A549 (cell line): Measurements from ENCODE around the gene CLSTN2. TPM values are rescaled to one million over a fixed set of nuclear protein-coding genes. Genes with fewer than 3 reads are reported as not detected.

Experiments
- ATAC-seq, 2 experiments: fragments of 200-7000 bp in 1 of 2; fragments of >200 bp in 1 of 2; cut with Nextera tagmentation in 1 of 2; cut with Tn5 transposase in 1 of 2; 3 replicates each; pipeline versions ENCODE4 v1.8.0 to v1.9.1; 2018 to 2020; ENCODE audit warnings: mild to moderate bottlenecking in 1 of 2, moderate library complexity in 1 of 2
- CTCF ChIA-PET: fragments of 300-600 bp; sonication (Branson Sonifier 250); formaldehyde crosslinking; extraction: SDS; loops from one replicate; lab custom pipeline; 2021; ENCODE audit warnings: antibody characterized with exemption, inconsistent platforms; lab: Yijun Ruan, JAX
- POLR2A ChIA-PET: fragments of 350-600 bp; formaldehyde crosslinking; extraction: SDS; loops from one replicate; lab custom pipeline; 2021; ENCODE audit warnings: antibody characterized with exemption, inconsistent platforms; lab: Yijun Ruan, JAX
- DNase-seq, 2 experiments: peaks; one replicate each; pipeline versions ENCODE4 v3.0.0 to v3.0.0-alpha.2; 2011 to 2016; ENCODE audit warnings: low read depth in 1 of 2, low spot score in 1 of 2
- FAIRE-seq: peaks from 2 replicates; lab custom pipeline; 2011; peaks lifted over from hg19 to GRCh38; lab: Jason Lieb, UNC
- H3K27ac ChIP-seq, 2 experiments: fragments of >200 bp; sonication (Bioruptor Twin); formaldehyde crosslinking; 3 replicates each; pipeline ENCODE4 v1.5.1; 2016 to 2017
- H3K4me1 ChIP-seq: fragments of >200 bp; sonication (Bioruptor Twin); formaldehyde crosslinking; 3 replicates; pipeline ENCODE4 v1.6.1; 2016
- H3K4me2 ChIP-seq: fragments of >200 bp; sonication (Bioruptor Twin); formaldehyde crosslinking; 3 replicates; pipeline ENCODE4 v1.6.1; 2016
- H3K4me3 ChIP-seq: fragments of >200 bp; sonication (Bioruptor Twin); formaldehyde crosslinking; 3 replicates; pipeline ENCODE4 v1.5.1; 2016
- H3K9me3 ChIP-seq: fragments of >200 bp; sonication (Bioruptor Twin); formaldehyde crosslinking; 3 replicates; pipeline ENCODE4 v1.6.1; 2016
- BHLHE40 ChIP-seq: IDR thresholded peaks from 2 replicates; pipeline ENCODE4 v1.6.1; 2012; ENCODE audit warnings: low read depth, low read length, inconsistent platforms
- EP300 ChIP-seq, 2 experiments: fragments of >200 bp; sonication (Bioruptor Twin); formaldehyde crosslinking; IDR thresholded peaks; 2 replicates in 1 of 2; 3 replicates in 1 of 2; pipeline ENCODE4 v1.6.1; 2016 to 2017
- FOSL2 ChIP-seq, 2 experiments: fragments of 450-650 bp in 1 of 2; fragments of >200 bp in 1 of 2; sonication (Bioruptor Twin) in 1 of 2; formaldehyde crosslinking; IDR thresholded peaks; 2 replicates each; pipeline versions ENCODE4 v1.5.0 to v1.6.1; 2016 to 2020; ENCODE audit warnings: mild to moderate bottlenecking in 1 of 2, moderate library complexity in 1 of 2
- HEYL ChIP-seq: fragments of 250-450 bp; sonication (Bioruptor Pico); IDR thresholded peaks from 2 replicates; pipeline ENCODE4 v1.8.0; 2021; ENCODE audit warnings: mild to moderate bottlenecking, moderate library complexity
- JUN ChIP-seq, 2 experiments: fragments of >200 bp; sonication (Bioruptor Twin); formaldehyde crosslinking; IDR thresholded peaks; 2 replicates in 1 of 2; 3 replicates in 1 of 2; pipeline ENCODE4 v1.6.1; 2016 to 2017
- KDM5A ChIP-seq: fragments of 200-600 bp; sonication (generic); IDR thresholded peaks from 2 replicates; pipeline ENCODE4 v1.6.1; 2016; ENCODE audit warnings: antibody characterized with exemption, mild to moderate bottlenecking
- MAFK ChIP-seq: fragments of 450-650 bp; IDR thresholded peaks from 2 replicates; pipeline ENCODE4 v1.6.1; 2014; ENCODE audit not compliant: partially characterized antibody
- NFE2L2 ChIP-seq: fragments of 150-350 bp; conservative IDR thresholded peaks from 2 replicates; pipeline ENCODE4 v1.6.1; 2014; ENCODE audit warnings: low read length
- RAD21 ChIP-seq, 2 experiments: fragments of >200 bp in 1 of 2; sonication (Bioruptor Twin) in 1 of 2; formaldehyde crosslinking in 1 of 2; IDR thresholded peaks in 1 of 2; conservative IDR thresholded peaks in 1 of 2; 2 replicates in 1 of 2; 3 replicates in 1 of 2; pipeline ENCODE4 v1.6.1; 2012 to 2018; ENCODE audit warnings: inconsistent platforms in 1 of 2
- RARB ChIP-seq: fragments of 250-450 bp; sonication (Bioruptor Pico); IDR thresholded peaks from 2 replicates; pipeline ENCODE4 v1.8.0; 2021; ENCODE audit warnings: mild to moderate bottlenecking, moderate library complexity
- RNF2 ChIP-seq: fragments of 200-600 bp; sonication (generic); IDR thresholded peaks from 2 replicates; pipeline ENCODE4 v1.6.1; 2016; ENCODE audit warnings: low read depth, mild to moderate bottlenecking, antibody characterized with exemption, moderate library complexity, borderline replicate concordance
- TP53 ChIP-seq: fragments of 250-450 bp; sonication (Bioruptor Pico); IDR thresholded peaks from 2 replicates; pipeline ENCODE4 v1.5.0; 2021; ENCODE audit warnings: mild to moderate bottlenecking, moderate library complexity
- WGBS: methylation state at CpG from one replicate; pipeline ENCODE4 v1.1.6; 2017; ENCODE audit errors: missing lambda C conversion rate; 5-methylcytosine and 5-hydroxymethylcytosine counted together
- polyA plus RNA-seq, 4 experiments: library from polyadenylated mRNA; depleted of rRNA in 3 of 4; stranded (reverse); fragments of >200 nt; fragmentation: RNase III in 1 of 4; extraction: RNeasy Plus Mini Kit Qiagen cat#74134 plus additional on column Dnase treatment in 1 of 4; gene quantifications; 2 replicates in 3 of 4; 3 replicates in 1 of 4; pipeline ENCODE4 v1.2.3, GENCODE V29; 2011 to 2017
- TF ChIP-seq, protein P1 (sequence below): fragments of 250-450 bp; sonication (Bioruptor Pico); IDR thresholded peaks from 2 replicates; pipeline ENCODE4 v1.5.0; 2020; ENCODE audit warnings: low read depth, mild to moderate bottlenecking, moderate library complexity
- TF ChIP-seq, protein P2 (sequence below): fragments of 150-350 bp; IDR thresholded peaks from 2 replicates; pipeline ENCODE4 v1.6.1; 2014; ENCODE audit warnings: low read depth, mild to moderate bottlenecking, low read length
- TF ChIP-seq, protein P3 (sequence below): fragments of >200 bp; sonication (Bioruptor Twin); formaldehyde crosslinking; IDR thresholded peaks from 2 replicates; pipeline ENCODE4 v1.6.1; 2016
- TF ChIP-seq, protein P4 (sequence below): fragments of 450-650 bp; IDR thresholded peaks from 2 replicates; pipeline ENCODE4 v1.6.1; 2014; ENCODE audit warnings: antibody characterized with exemption
- TF ChIP-seq, protein P5 (sequence below): fragments of >200 bp; sonication (Bioruptor Twin); formaldehyde crosslinking; IDR thresholded peaks from 3 replicates; pipeline ENCODE4 v1.6.1; 2016

The CLSTN2 gene
- polyA plus RNA-seq, 2 of the 4 experiments (the other 2 are of a cell fraction): 0.03 to 0.04 TPM

DNA sequence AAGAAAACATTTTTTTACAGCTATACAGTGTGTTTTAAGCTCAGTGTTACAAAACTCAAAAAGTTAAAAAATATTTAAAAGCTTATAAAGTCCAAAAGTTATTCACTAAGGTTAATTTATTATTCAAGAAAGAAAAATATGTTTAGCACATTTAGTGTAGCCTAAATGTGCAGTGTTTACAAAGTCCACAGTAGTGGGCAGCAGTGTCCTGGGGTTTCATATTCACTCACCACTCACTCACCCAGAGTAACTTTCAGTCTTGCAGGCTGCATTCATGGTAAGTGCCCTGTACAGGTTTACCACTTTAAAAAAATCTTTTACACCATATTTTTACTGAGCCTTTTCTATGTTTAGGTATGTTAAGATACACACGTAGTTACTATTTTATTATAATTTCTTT is 442.7 kb downstream of the CLSTN2 start:
- ChIA-PET CTCF (no interaction called here), POLR2A (no interaction called here)
- H3K27ac ChIP-seq: no peak overlapping the region
- no peak for FAIRE-seq
- 26% methylated on average over 1 of the region's 1 CpG for WGBS
- no peak for DNase-seq
- TF ChIP-seq, protein P1, sequence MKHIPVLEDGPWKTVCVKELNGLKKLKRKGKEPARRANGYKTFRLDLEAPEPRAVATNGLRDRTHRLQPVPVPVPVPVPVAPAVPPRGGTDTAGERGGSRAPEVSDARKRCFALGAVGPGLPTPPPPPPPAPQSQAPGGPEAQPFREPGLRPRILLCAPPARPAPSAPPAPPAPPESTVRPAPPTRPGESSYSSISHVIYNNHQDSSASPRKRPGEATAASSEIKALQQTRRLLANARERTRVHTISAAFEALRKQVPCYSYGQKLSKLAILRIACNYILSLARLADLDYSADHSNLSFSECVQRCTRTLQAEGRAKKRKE (CRISPR knock-in tag): no peak
- no peak for TF ChIP-seq EP300 (IDR thresholded peaks at IDR 0.05)
- TF ChIP-seq, all 56 proteins: peak for 0
- H3K4me3 ChIP-seq: no peak overlapping the region
- ATAC-seq: no peak
- H3K4me1 ChIP-seq: no peaks in the 10 kb centered on the region
- no peaks in the 10 kb centered on the region for H3K9me3 ChIP-seq
- no peak overlapping the region for H3K4me2 ChIP-seq

DNA sequence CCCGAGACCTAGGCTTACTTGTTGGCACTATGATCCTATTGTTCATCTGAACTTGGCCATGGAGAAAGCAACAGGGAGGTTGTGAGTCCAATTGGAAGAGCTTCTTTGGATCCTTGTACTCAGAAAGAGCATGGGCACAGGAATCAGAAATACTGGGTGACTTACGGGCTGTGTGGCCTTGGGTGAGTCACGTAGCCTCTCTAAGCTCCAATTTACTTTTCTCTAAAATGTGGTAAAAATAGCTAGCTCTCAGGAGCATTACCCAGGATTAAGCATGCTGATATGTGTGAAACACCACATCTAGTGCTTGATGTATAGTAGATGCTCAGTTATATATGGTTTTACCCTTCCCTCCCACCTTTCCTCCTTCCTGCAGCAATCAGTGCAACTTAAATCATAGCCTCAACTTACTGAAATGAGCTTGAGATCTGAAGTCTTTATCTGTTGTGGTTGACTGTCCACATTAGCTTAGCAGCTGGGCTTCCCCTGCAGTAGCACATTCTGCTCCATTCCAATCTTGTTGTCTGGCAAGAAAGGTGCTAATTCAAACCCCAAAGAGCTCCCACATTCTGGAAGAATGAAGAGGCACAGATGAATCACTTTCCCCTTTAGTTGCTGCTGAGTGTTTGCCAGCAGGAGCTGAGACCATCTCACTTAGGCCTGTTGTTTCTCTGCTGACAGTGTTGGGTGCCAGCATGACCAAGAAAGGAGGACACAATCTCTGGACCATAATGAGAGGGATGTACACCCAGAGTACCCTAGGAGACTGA is 443.8 kb downstream of the CLSTN2 start:
- POLR2A ChIA-PET: no interaction called here
- H3K4me2 ChIP-seq: no peak overlapping the region
- TF ChIP-seq, protein P2, sequence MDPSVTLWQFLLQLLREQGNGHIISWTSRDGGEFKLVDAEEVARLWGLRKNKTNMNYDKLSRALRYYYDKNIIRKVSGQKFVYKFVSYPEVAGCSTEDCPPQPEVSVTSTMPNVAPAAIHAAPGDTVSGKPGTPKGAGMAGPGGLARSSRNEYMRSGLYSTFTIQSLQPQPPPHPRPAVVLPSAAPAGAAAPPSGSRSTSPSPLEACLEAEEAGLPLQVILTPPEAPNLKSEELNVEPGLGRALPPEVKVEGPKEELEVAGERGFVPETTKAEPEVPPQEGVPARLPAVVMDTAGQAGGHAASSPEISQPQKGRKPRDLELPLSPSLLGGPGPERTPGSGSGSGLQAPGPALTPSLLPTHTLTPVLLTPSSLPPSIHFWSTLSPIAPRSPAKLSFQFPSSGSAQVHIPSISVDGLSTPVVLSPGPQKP: no peak
- TF ChIP-seq RARB (CRISPR knock-in tag): no peak
- TF ChIP-seq HEYL (CRISPR knock-in tag): no peak
- no peak for TF ChIP-seq TP53
- TF ChIP-seq RNF2: no peak
- TF ChIP-seq NFE2L2: no peak
- TF ChIP-seq KDM5A: no peak
- TF ChIP-seq, protein P3, sequence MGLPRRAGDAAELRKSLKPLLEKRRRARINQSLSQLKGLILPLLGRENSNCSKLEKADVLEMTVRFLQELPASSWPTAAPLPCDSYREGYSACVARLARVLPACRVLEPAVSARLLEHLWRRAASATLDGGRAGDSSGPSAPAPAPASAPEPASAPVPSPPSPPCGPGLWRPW: no peak
- TF ChIP-seq RAD21 (conservative IDR thresholded peaks at IDR 0.05 in 1 of 2, IDR thresholded peaks at IDR 0.05 in 1 of 2): no peak
- no peak for TF ChIP-seq BHLHE40
- no peak for TF ChIP-seq JUN (IDR thresholded peaks at IDR 0.05)
- WGBS: 6% methylated on average over 3 of the region's 3 CpGs
- H3K4me1 ChIP-seq: no peaks in the 10 kb centered on the region
- no peak overlapping the region for H3K4me3 ChIP-seq
- no peak for ATAC-seq
- DNase-seq: no peak
- FAIRE-seq: no peak
- H3K9me3 ChIP-seq: no peaks in the 10 kb centered on the region
- no peak overlapping the region for H3K27ac ChIP-seq
- CTCF ChIA-PET: no interaction called here

DNA sequence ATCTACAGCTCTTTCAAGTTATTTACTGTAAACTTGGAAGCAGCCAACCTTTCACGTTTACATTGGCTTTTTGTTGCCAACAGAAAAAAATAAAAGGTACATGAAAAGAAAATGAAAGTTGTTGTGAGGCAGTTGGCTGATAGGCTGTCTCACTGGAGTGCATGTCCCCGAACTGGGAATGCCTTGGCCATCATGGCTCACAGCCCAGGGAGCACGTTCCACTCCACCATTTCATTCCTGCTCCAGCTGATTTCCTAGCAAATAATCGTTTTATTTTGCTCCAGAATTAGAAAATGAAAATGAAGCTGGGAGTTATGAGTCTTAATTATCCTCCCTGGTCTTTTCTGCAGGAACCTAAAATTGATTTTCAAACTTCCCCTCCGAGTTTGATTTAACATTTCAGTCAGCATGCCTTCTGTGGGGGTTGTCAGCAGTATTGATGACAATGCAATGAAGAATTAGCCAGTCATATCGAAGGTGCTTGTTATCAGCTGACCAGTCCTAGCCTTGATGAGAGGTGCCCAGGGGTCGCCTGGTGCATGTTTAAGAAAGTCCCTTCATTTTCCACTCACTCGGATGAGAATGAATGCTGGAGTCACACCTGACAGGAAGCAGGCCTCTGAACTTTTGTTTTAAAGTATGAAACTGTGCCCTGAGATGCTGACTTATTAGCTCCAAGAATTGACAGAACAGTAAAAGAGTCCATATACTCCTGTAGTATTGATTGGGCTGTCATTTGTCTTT is 449.2 kb downstream of the CLSTN2 start:
- DNase-seq (no peak), FAIRE-seq (no peak), ATAC-seq (no peak)
- ChIA-PET POLR2A (no interaction called here), CTCF (no interaction called here)
- Histone ChIP-seq H3K9me3 (no peaks in the 10 kb centered on the region), H3K4me2 (no peak overlapping the region), H3K4me1 (no peaks in the 10 kb centered on the region), H3K27ac (no peak overlapping the region), H3K4me3 (no peak overlapping the region)
- WGBS: 23% methylated on average over 8 of the region's 8 CpGs
- TF ChIP-seq, protein P4, sequence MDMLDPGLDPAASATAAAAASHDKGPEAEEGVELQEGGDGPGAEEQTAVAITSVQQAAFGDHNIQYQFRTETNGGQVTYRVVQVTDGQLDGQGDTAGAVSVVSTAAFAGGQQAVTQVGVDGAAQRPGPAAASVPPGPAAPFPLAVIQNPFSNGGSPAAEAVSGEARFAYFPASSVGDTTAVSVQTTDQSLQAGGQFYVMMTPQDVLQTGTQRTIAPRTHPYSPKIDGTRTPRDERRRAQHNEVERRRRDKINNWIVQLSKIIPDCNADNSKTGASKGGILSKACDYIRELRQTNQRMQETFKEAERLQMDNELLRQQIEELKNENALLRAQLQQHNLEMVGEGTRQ: no peak
- TF ChIP-seq MAFK (no peak), RAD21 (conservative IDR thresholded peaks at IDR 0.05 in 1 of 2, IDR thresholded peaks at IDR 0.05 in 1 of 2) (no peak), FOSL2 (IDR thresholded peaks at IDR 0.05) (no peak), FOSL2 (CRISPR knock-in tag; IDR thresholded peaks at IDR 0.05) (no peak)
- TF ChIP-seq, protein P3: no peak
- TF ChIP-seq, protein P5, sequence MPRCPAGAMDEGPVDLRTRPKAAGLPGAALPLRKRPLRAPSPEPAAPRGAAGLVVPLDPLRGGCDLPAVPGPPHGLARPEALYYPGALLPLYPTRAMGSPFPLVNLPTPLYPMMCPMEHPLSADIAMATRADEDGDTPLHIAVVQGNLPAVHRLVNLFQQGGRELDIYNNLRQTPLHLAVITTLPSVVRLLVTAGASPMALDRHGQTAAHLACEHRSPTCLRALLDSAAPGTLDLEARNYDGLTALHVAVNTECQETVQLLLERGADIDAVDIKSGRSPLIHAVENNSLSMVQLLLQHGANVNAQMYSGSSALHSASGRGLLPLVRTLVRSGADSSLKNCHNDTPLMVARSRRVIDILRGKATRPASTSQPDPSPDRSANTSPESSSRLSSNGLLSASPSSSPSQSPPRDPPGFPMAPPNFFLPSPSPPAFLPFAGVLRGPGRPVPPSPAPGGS: no peak
